HepG2 (cell line): ENCODE data around the gene RCAN2. TPM values are rescaled to one million over a fixed set of nuclear protein-coding genes. Genes with fewer than 3 reads are reported as not detected.

Experiments used
- ATAC-seq: fragments of 200-7000 bp; cut with Tn5 transposase; 3 replicates; pipeline ENCODE4 v1.9.1; 2020; ENCODE audit warnings: mild to moderate bottlenecking, moderate library complexity
- BruUV-seq: library from RNA; stranded (reverse); fragments of 400-500 nt; replicated peaks from 2 replicates; lab custom pipeline; 2021; lab: Mats Ljungman, UMichigan
- CTCF ChIA-PET: fragments of 300-600 bp; formaldehyde crosslinking; extraction: SDS; loops from one replicate; lab custom pipeline; 2021; ENCODE audit warnings: low total read pairs, inconsistent platforms, low intra/inter-chr PET ratio; lab: Yijun Ruan, JAX
- POLR2A ChIA-PET: fragments of 350-600 bp; sonication (Branson Sonifier 250); formaldehyde crosslinking; loops from one replicate; lab custom pipeline; 2020; ENCODE audit warnings: antibody characterized with exemption, inconsistent platforms; lab: Yijun Ruan, JAX
- DNase-seq: peaks from one replicate; pipeline ENCODE4 v3.0.0-alpha.2; 2015; ENCODE audit warnings: low spot score
- FAIRE-seq: peaks from 3 replicates; lab custom pipeline; 2011; peaks lifted over from hg19 to GRCh38; lab: Jason Lieb, UNC
- H2AFZ ChIP-seq: one replicate; pipeline ENCODE4 v1.6.1; 2011; ENCODE audit warnings: low read length, inconsistent platforms
- H3K27ac ChIP-seq: fragments of 300-600 bp; 3 replicates; pipeline ENCODE4 v1.8.0; 2011; ENCODE audit warnings: mixed run types, mild to moderate bottlenecking, mixed read lengths, low read length, inconsistent platforms; ENCODE audit not compliant: insufficient read depth; ENCODE audit errors: extremely low read length
- H3K27me3 ChIP-seq, 2 experiments: fragments of 200-600 bp in 1 of 2; 2 replicates in 1 of 2; 3 replicates in 1 of 2; pipeline versions ENCODE4 v1.6.0 to v1.8.0; 2011; ENCODE audit warnings: low read length in 2 of 2, mild to moderate bottlenecking in 2 of 2, moderate library complexity in 2 of 2, inconsistent platforms in 1 of 2; ENCODE audit not compliant: insufficient read depth in 2 of 2, control insufficient read depth in 1 of 2
- H3K36me3 ChIP-seq, 2 experiments: fragments of 200-600 bp in 1 of 2; replicated peaks in 1 of 2; 2 replicates in 1 of 2; 3 replicates in 1 of 2; pipeline versions ENCODE4 v1.5.1 to v1.8.0; 2011; ENCODE audit warnings: low read length in 2 of 2, inconsistent platforms in 1 of 2; ENCODE audit not compliant: insufficient read depth in 2 of 2, control insufficient read depth in 1 of 2
- H3K4me1 ChIP-seq: 2 replicates; pipeline ENCODE4 v1.5.1; 2012; ENCODE audit warnings: low read length, inconsistent platforms; ENCODE audit not compliant: insufficient read depth
- H3K4me2 ChIP-seq: 2 replicates; pipeline ENCODE4 v1.6.0; 2011; ENCODE audit warnings: low read depth, low read length, inconsistent platforms
- H3K4me3 ChIP-seq, 3 experiments: fragments of 200-600 bp in 1 of 3; sonication (generic), shearing (Covaris generic) in 1 of 3; replicated peaks in 1 of 3; 2 replicates each; pipeline ENCODE4 v1.5.1; 2011 to 2016; ENCODE audit warnings: low read length in 3 of 3, inconsistent platforms in 2 of 3, low read depth in 2 of 3, mild to moderate bottlenecking in 2 of 3, control low read depth in 1 of 3, mixed read lengths in 1 of 3; ENCODE audit not compliant: insufficient read depth in 1 of 3
- H3K79me2 ChIP-seq: one replicate; pipeline ENCODE4 v1.6.1; 2011; ENCODE audit warnings: low read length, inconsistent platforms; ENCODE audit not compliant: insufficient read depth
- H3K9ac ChIP-seq: 2 replicates; pipeline ENCODE4 v1.6.0; 2011; ENCODE audit warnings: mild to moderate bottlenecking, low read depth, low read length, inconsistent platforms; ENCODE audit not compliant: insufficient read depth
- H3K9me3 ChIP-seq: 2 replicates; pipeline ENCODE4 v1.5.1; 2012; ENCODE audit warnings: mild to moderate bottlenecking, low read length
- H4K20me1 ChIP-seq: 2 replicates; pipeline ENCODE4 v1.6.0; 2011; ENCODE audit warnings: inconsistent platforms, mild to moderate bottlenecking, low read length, moderate library complexity; ENCODE audit not compliant: insufficient read depth
- GZF1 ChIP-seq: sonication (generic); formaldehyde crosslinking; IDR thresholded peaks from 2 replicates; pipeline ENCODE4 v1.5.1; 2020; ENCODE audit warnings: mild to moderate bottlenecking, missing genetic modification reagents
- MXD4 ChIP-seq: IDR thresholded peaks from 2 replicates; pipeline ENCODE4 v1.6.1; 2016; ENCODE audit warnings: mild to moderate bottlenecking, missing biosample characterization, missing genetic modification reagents
- NFIB ChIP-seq: sonication (generic); formaldehyde crosslinking; IDR thresholded peaks from 2 replicates; pipeline ENCODE4 v1.9.0; 2021; ENCODE audit warnings: missing genetic modification reagents, mild to moderate bottlenecking, borderline replicate concordance
- TBX2 ChIP-seq: sonication (generic); formaldehyde crosslinking; IDR thresholded peaks from 2 replicates; pipeline ENCODE4 v1.5.0; 2020; ENCODE audit warnings: missing genetic modification reagents, mild to moderate bottlenecking, borderline replicate concordance
- YY1 ChIP-seq: IDR thresholded peaks from 2 replicates; pipeline ENCODE4 v1.6.1; 2011; ENCODE audit warnings: low read length, low read depth, moderate library complexity, mild to moderate bottlenecking; ENCODE audit not compliant: insufficient read depth, insufficient replicate concordance
- ZNF563 ChIP-seq: sonication (generic); formaldehyde crosslinking; IDR thresholded peaks from 2 replicates; pipeline ENCODE4 v1.8.0; 2022; ENCODE audit warnings: mild to moderate bottlenecking, moderate library complexity, missing genetic modification reagents
- ZNF790 ChIP-seq: sonication (generic); formaldehyde crosslinking; IDR thresholded peaks from 2 replicates; pipeline ENCODE4 v1.8.0; 2022; ENCODE audit warnings: missing genetic modification reagents, mild to moderate bottlenecking, borderline replicate concordance
- WGBS: methylation state at CpG from one replicate; pipeline ENCODE4 v1.1.6; 2017; ENCODE audit warnings: low lambda C conversion rate; 5-methylcytosine and 5-hydroxymethylcytosine counted together
- in situ Hi-C: cut with HindIII; loops from 2 replicates; pipeline ENCODE4 v1.10.0; 2017; ENCODE audit warnings: low pct_unique_long_range_greater_than_20kb; ENCODE audit not compliant: extremely low pct_ligation_motif_present
- intact Hi-C: fragments of 100-400 bp; cut with micrococcal nuclease; formaldehyde crosslinking; loops from one replicate; pipeline ENCODE4 v1.10.0; 2022; ENCODE audit not compliant: unreplicated experiment
- polyA plus RNA-seq, 8 experiments: library from polyadenylated mRNA; depleted of rRNA in 3 of 8; stranded (reverse) in 7 of 8; unstranded in 1 of 8; fragments of >200 nt; fragmentation: Illumina TruSeq in 4 of 8; extraction: Trizol in 4 of 8; gene quantifications; 2 replicates each; pipeline versions ENCODE4 v1.2.1 to v1.2.3, GENCODE V29; 2011 to 2016; ENCODE audit warnings: low read depth in 4 of 8, missing spikeins in 1 of 8, mixed read lengths in 1 of 8; ENCODE audit not compliant: insufficient read depth in 1 of 8
- total RNA-seq, 5 experiments: library from RNA; depleted of rRNA; stranded (reverse); fragments of >200 nt; fragmentation: Illumina TruSeq; extraction: Trizol; gene quantifications; 2 replicates each; pipeline ENCODE4 v1.2.3, GENCODE V29; 2016; ENCODE audit warnings: low read depth in 1 of 5
- TF ChIP-seq, protein P1 (sequence below): sonication (generic); formaldehyde crosslinking; IDR thresholded peaks from 2 replicates; pipeline ENCODE4 v1.4.0; 2020; ENCODE audit warnings: missing genetic modification reagents
- TF ChIP-seq, protein P2 (sequence below): sonication (generic); formaldehyde crosslinking; IDR thresholded peaks from 2 replicates; pipeline ENCODE4 v1.8.1; 2023; ENCODE audit warnings: mild to moderate bottlenecking, missing genetic modification reagents
- TF ChIP-seq, protein P3 (sequence below): IDR thresholded peaks from 2 replicates; pipeline ENCODE4 v1.6.1; 2018; ENCODE audit warnings: missing genetic modification reagents
- TF ChIP-seq, protein P4 (sequence below): IDR thresholded peaks from 2 replicates; pipeline ENCODE4 v1.6.1; 2012; ENCODE audit warnings: low read length, improper control_type of control experiment
- TF ChIP-seq, protein P5 (sequence below): sonication (generic); formaldehyde crosslinking; IDR thresholded peaks from 2 replicates; pipeline ENCODE4 v1.4.0; 2020; ENCODE audit warnings: missing genetic modification reagents

The RCAN2 gene
- total and polyA plus RNA-seq, 2 of the 13 experiments (the other 11 are each of a cell fraction or from before 2014, with no cell fraction given) = not detected

DNA sequence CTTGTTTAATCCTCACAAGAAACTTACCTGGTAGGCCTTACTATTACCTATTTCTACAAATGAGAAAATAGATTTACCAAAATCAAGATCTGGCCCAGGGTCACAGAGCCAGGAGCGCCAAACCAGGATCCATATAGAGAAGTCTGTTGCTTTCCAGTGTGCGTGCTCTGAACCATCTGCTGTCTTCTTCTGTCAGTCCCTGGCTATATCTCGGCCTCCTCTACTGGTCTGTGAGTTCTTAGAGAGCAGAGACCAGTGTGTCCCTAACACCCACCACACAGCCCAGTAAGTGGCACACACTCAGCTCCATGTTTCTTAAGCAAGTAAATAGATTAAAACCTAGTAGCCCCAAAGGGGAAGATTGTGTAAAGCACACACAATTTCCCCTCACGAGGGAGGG, 301.5 kb downstream of the RCAN2 start:
- CTCF ChIA-PET = no interaction called here
- H3K27me3 ChIP-seq = peaks cover 1 to 9% of the 10 kb centered on the region in 2 experiments; a peak in 2 of 5 replicates
- no TSS peak for BruUV-seq
- TF ChIP-seq, protein P1, sequence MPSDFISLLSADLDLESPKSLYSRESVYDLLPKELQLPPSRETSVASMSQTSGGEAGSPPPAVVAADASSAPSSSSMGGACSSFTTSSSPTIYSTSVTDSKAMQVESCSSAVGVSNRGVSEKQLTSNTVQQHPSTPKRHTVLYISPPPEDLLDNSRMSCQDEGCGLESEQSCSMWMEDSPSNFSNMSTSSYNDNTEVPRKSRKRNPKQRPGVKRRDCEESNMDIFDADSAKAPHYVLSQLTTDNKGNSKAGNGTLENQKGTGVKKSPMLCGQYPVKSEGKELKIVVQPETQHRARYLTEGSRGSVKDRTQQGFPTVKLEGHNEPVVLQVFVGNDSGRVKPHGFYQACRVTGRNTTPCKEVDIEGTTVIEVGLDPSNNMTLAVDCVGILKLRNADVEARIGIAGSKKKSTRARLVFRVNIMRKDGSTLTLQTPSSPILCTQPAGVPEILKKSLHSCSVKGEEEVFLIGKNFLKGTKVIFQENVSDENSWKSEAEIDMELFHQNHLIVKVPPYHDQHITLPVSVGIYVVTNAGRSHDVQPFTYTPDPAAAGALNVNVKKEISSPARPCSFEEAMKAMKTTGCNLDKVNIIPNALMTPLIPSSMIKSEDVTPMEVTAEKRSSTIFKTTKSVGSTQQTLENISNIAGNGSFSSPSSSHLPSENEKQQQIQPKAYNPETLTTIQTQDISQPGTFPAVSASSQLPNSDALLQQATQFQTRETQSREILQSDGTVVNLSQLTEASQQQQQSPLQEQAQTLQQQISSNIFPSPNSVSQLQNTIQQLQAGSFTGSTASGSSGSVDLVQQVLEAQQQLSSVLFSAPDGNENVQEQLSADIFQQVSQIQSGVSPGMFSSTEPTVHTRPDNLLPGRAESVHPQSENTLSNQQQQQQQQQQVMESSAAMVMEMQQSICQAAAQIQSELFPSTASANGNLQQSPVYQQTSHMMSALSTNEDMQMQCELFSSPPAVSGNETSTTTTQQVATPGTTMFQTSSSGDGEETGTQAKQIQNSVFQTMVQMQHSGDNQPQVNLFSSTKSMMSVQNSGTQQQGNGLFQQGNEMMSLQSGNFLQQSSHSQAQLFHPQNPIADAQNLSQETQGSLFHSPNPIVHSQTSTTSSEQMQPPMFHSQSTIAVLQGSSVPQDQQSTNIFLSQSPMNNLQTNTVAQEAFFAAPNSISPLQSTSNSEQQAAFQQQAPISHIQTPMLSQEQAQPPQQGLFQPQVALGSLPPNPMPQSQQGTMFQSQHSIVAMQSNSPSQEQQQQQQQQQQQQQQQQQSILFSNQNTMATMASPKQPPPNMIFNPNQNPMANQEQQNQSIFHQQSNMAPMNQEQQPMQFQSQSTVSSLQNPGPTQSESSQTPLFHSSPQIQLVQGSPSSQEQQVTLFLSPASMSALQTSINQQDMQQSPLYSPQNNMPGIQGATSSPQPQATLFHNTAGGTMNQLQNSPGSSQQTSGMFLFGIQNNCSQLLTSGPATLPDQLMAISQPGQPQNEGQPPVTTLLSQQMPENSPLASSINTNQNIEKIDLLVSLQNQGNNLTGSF (CRISPR knock-in tag) = no peak
- TF ChIP-seq, protein P2, sequence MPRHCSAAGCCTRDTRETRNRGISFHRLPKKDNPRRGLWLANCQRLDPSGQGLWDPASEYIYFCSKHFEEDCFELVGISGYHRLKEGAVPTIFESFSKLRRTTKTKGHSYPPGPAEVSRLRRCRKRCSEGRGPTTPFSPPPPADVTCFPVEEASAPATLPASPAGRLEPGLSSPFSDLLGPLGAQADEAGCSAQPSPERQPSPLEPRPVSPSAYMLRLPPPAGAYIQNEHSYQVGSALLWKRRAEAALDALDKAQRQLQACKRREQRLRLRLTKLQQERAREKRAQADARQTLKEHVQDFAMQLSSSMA = no peak
- TF ChIP-seq ZNF563 (CRISPR knock-in tag) (no peak), ZNF790 (CRISPR knock-in tag) (no peak), MXD4 (no peak), TBX2 (CRISPR knock-in tag) (no peak), YY1 (no peak), NFIB (CRISPR knock-in tag) (no peak), GZF1 (CRISPR knock-in tag) (no peak)
- TF ChIP-seq, protein P3, sequence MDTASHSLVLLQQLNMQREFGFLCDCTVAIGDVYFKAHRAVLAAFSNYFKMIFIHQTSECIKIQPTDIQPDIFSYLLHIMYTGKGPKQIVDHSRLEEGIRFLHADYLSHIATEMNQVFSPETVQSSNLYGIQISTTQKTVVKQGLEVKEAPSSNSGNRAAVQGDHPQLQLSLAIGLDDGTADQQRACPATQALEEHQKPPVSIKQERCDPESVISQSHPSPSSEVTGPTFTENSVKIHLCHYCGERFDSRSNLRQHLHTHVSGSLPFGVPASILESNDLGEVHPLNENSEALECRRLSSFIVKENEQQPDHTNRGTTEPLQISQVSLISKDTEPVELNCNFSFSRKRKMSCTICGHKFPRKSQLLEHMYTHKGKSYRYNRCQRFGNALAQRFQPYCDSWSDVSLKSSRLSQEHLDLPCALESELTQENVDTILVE (CRISPR knock-in tag) = no peak
- TF ChIP-seq, protein P4, sequence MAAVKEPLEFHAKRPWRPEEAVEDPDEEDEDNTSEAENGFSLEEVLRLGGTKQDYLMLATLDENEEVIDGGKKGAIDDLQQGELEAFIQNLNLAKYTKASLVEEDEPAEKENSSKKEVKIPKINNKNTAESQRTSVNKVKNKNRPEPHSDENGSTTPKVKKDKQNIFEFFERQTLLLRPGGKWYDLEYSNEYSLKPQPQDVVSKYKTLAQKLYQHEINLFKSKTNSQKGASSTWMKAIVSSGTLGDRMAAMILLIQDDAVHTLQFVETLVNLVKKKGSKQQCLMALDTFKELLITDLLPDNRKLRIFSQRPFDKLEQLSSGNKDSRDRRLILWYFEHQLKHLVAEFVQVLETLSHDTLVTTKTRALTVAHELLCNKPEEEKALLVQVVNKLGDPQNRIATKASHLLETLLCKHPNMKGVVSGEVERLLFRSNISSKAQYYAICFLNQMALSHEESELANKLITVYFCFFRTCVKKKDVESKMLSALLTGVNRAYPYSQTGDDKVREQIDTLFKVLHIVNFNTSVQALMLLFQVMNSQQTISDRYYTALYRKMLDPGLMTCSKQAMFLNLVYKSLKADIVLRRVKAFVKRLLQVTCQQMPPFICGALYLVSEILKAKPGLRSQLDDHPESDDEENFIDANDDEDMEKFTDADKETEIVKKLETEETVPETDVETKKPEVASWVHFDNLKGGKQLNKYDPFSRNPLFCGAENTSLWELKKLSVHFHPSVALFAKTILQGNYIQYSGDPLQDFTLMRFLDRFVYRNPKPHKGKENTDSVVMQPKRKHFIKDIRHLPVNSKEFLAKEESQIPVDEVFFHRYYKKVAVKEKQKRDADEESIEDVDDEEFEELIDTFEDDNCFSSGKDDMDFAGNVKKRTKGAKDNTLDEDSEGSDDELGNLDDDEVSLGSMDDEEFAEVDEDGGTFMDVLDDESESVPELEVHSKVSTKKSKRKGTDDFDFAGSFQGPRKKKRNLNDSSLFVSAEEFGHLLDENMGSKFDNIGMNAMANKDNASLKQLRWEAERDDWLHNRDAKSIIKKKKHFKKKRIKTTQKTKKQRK = no peak
- TF ChIP-seq, protein P5, sequence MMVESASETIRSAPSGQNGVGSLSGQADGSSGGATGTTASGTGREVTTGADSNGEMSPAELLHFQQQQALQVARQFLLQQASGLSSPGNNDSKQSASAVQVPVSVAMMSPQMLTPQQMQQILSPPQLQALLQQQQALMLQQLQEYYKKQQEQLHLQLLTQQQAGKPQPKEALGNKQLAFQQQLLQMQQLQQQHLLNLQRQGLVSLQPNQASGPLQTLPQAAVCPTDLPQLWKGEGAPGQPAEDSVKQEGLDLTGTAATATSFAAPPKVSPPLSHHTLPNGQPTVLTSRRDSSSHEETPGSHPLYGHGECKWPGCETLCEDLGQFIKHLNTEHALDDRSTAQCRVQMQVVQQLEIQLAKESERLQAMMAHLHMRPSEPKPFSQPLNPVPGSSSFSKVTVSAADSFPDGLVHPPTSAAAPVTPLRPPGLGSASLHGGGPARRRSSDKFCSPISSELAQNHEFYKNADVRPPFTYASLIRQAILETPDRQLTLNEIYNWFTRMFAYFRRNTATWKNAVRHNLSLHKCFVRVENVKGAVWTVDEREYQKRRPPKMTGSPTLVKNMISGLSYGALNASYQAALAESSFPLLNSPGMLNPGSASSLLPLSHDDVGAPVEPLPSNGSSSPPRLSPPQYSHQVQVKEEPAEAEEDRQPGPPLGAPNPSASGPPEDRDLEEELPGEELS (CRISPR knock-in tag) = no peak

More for the DNA sequence above, 301.5 kb downstream of the RCAN2 start:
- no peaks in the 10 kb centered on the region for H3K4me1 ChIP-seq
- H3K9ac ChIP-seq = no peak overlapping the region
- H3K9me3 ChIP-seq = no peaks in the 10 kb centered on the region
- 8% methylated on average over 4 of the region's 4 CpGs for WGBS
- intact Hi-C loops = no loop called here
- no peaks in the 10 kb centered on the region for H3K36me3 ChIP-seq
- in situ Hi-C loops = no loop called here
- H2AFZ ChIP-seq = no peak overlapping the region
- no peak for ATAC-seq
- POLR2A ChIA-PET = no interaction called here
- H3K27ac ChIP-seq = no peak overlapping the region
- H3K4me2 ChIP-seq = no peak overlapping the region
- no peaks in the 10 kb centered on the region for H3K79me2 ChIP-seq
- DNase-seq = no peak
- no peak for FAIRE-seq
- no peaks in the 10 kb centered on the region for H4K20me1 ChIP-seq
- H3K4me3 ChIP-seq = no peak overlapping the region
